HG03442 (cell line): ENCODE data around the gene ELMO1.

Source experiments
- ATAC-seq: cut with Tn5 transposase; IDR thresholded peaks from one replicate; pipeline ENCODE4 v1.9.1; 2021; ENCODE audit warnings: mild to moderate bottlenecking, moderate library complexity; ENCODE audit not compliant: unreplicated experiment

The ELMO1 gene

GRCh38 chr7:36904101-36904500 lies 544.6 kb downstream of the ELMO1 start:
- ATAC-seq: no peak

GRCh38 chr7:36900988-36901710 lies 547.5 kb downstream of the ELMO1 start:
- no peak for ATAC-seq

- no peak for ATAC-seq
These were observed 550.5 kb downstream of the ELMO1 start for GRCh38 chr7:36898186-36898585.

DNA sequence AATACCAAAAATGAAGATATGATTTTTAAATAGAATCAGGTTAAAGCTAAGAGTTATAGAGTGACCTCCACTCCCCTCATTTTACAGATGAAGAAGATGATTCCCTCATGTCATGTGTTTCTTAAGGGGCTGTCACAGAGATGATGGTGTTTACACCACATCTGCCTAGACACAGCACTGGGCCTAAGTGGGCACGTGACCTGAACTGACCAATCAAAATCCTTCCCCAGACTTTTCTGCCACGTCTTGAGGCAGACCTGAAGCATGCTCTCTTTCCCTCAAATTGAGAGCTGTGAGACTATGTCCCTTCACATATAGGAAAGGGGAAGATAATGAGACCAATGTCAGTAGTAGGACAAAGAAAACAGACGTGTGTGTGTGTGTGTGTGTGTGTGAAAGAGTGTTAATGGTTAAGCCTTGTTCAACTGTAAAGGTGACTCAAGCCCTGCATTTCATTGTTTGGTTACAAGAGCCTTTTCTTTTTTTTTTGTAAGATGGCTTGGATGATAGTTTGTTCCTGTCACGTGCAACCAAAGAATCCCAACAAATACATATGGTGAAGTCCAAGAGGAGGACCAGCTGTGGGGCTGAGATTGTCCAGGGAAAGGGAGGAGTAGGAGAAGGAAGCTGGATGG lies 551.6 kb downstream of the ELMO1 start:
- no peak for ATAC-seq

GRCh38 chr7:36896418-36896817 lies 552.2 kb downstream of the ELMO1 start:
- ATAC-seq: no peak

DNA sequence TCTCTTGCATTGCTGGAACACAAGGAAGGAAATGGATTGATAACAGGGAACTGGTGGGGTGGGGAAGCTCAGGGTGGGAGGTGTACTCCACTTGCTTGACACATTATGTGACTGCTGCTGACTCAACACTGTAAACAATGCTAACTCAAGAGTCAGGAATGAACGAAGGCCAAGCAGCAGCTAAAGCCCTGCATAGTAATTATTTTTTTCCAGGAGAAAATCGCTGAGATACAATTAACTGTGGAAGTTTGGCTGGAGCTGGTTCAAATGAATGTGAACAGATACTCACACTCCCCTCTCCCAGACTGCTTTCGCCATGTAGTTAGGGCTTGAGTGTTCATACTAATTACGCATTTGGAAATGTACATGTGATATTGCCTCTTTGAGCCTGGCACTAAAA lies 553.5 kb downstream of the ELMO1 start:
- no peak for ATAC-seq

DNA sequence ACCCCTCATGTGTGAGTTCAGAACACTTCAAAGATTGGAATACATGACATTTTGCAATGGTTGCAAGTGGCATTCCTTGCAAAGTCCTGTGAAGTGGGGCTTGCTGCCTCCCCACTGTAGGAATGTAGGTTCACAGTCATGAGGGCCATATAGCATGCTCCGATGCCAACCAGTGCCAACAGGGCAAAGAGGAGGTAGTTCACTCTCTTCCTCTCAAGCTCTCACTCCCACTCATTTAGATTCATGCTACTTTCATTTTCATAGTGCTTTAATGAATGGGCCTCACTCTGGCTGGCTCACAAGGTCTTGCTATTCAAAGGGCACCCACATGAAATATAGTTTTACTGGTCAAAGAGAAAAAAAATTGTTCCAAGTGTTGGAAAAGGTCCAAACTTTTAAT lies 554.5 kb downstream of the ELMO1 start:
- ATAC-seq: no peak

GRCh38 chr7:36889182-36889581 lies 559.5 kb downstream of the ELMO1 start:
- ATAC-seq: no peak

- no peak for ATAC-seq
These were observed 560.7 kb downstream of the ELMO1 start for GRCh38 chr7:36887969-36888368.

DNA sequence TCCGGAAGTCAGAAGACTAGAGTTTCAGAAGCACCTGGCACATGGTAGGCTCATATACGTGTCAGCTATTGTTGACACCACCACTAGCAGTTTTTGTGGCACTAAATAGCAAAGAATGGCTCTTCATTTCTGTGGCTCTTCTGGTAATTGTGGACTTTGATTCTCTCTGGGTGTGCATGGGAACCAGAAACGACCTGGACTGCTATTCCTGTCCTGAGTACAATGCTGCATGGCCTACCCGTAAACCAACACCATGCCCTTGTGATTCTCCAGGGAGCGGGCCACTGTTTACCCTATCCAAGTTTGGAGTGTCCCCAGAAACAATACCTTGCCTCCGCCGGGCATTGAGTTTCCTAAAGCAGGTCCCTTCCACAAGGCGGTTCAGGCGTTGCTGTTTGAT lies 561.4 kb downstream of the ELMO1 start:
- ATAC-seq: no peak

DNA sequence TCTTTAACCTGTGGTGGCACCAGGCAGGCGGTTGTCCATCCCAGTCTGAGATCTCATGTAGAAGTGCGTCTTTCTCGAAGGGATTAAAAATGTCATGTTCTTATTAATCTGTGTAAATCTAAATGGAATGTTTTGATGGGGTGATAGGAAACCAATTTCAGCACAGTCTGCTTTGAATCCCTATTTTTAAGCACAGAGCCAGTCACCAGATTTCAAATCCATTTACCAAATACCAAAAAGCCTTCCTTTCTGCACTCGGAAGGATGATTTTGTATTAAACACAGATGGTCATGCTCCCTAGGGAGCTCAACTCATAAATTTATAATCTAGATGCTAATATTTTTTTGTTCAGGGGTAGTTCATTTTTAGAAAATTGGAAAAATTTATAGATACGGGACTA lies 563.8 kb downstream of the ELMO1 start:
- ATAC-seq: no peak

- ATAC-seq: no peak
These were observed 564.3 kb downstream of the ELMO1 start for GRCh38 chr7:36884351-36884750.

DNA sequence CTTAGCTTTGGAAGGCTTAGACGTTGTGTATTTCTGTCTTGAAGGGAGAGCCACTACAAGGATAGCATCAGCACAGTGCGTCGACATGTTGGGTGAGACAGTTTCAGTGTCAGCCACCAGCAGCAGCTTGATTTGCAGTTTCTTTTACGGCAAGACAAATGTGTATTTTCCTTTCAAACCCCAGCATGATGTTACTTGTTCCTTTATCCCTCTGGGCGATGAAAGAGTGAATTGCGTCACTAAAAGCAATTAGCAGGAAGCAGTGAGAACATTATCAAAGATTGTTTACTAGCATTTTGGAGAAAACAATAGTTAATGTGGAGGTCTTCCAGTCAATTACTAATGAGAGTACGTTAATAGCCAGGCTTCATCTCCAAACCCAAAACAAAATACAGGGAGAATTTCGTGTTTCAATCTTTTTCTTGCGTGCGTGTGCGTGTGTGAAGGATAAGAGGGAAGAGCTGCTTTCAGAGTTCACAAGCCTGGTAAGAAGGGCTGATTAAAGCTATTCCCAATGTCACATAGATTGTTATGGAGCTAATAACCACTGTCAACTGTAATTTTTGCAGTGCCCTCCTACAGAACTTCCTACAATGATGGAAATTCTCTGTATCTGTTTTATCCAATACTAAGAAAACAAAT lies 567.3 kb downstream of the ELMO1 start:
- no peak for ATAC-seq

DNA sequence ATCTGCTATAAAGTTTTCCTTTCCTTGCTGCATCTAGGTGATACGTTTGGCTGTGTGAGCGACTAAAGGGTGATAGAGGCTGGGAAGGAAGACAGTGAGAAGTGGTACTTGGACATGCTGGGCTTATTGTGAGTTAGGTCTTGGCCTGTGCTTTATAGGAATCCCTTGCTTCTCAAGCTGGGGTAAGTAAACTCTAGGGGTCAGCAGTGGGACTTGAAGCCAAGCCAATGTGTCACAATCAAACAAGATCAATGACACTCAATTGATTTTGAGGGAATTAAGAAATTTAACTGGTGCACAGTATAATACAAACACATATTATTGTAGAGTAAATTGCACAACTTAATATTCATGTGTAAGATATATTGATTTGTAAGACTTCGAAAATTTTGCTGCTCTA lies 568.6 kb downstream of the ELMO1 start:
- ATAC-seq: no peak

- ATAC-seq: no peak
These were observed 569.6 kb downstream of the ELMO1 start for GRCh38 chr7:36879021-36879420.

DNA sequence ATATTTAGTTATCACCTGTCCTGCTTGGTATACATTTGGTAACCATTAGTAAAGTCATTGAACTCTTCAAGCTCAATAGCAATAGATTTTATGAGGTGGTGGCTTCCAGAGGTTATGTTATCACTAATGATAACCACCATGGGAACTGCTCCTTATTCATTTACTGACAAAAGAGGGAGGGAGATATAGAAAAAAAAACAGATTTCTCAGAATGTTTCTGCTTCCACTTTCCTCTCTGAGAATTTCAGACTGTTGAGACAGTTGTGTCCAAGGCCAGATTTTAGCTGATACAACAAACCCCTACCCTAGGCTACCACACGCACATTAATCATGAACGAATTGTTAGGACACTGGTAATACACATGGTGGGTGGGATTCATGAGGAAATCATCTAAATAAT lies 570.4 kb downstream of the ELMO1 start:
- ATAC-seq: no peak

GRCh38 chr7:36875794-36876193 lies 572.9 kb downstream of the ELMO1 start:
- ATAC-seq: no peak

GRCh38 chr7:36874041-36874440 lies 574.6 kb downstream of the ELMO1 start:
- no peak for ATAC-seq

DNA sequence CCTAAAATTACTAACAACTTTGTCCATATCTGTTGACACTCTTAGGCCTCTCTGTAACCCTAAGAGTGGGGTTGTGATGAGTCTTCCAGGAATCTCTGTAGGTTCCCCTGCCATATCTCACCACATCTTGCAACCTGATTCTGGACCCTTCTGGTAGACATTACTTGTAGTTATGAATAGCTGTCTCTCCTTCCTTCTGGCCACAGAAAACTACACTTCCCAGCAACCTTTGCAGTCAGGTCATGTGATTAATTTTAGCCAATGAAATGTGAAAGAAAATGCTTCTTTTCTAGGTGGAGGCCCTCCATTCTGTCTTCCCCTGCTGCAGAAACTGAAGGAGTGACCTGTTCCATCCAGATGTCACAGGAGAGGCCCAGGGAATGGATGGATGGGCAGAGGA lies 576.8 kb downstream of the ELMO1 start:
- ATAC-seq: no peak

- ATAC-seq: no peak
These were observed 577.3 kb downstream of the ELMO1 start for GRCh38 chr7:36871355-36871738.

GRCh38 chr7:36870625-36871354 lies 577.9 kb downstream of the ELMO1 start:
- ATAC-seq: no peak
